Thyroid gland (tissue), 4 donors: Measurements from ENCODE around the gene TCF12.

Experiments
- POLR2A ChIP-seq, 2 donors: fragments of 450-650 bp; IDR thresholded peaks; one replicate each; pipeline ENCODE4 v1.6.1; 2017; ENCODE audit warnings: antibody characterized with exemption in 2 of 2, mild to moderate bottlenecking in 2 of 2, moderate library complexity in 1 of 2
- TF ChIP-seq, protein P1 (sequence below), 6 experiments: fragments of 200-600 bp in 3 of 6; fragments of 450-650 bp in 3 of 6; sonication (generic) in 3 of 6; IDR thresholded peaks; one replicate each; pipeline ENCODE4 v1.5.1; 2016 to 2019; ENCODE audit warnings: antibody characterized with exemption in 6 of 6, mild to moderate bottlenecking in 2 of 6, inconsistent platforms in 1 of 6, moderate library complexity in 1 of 6

- TF ChIP-seq, protein P1, sequence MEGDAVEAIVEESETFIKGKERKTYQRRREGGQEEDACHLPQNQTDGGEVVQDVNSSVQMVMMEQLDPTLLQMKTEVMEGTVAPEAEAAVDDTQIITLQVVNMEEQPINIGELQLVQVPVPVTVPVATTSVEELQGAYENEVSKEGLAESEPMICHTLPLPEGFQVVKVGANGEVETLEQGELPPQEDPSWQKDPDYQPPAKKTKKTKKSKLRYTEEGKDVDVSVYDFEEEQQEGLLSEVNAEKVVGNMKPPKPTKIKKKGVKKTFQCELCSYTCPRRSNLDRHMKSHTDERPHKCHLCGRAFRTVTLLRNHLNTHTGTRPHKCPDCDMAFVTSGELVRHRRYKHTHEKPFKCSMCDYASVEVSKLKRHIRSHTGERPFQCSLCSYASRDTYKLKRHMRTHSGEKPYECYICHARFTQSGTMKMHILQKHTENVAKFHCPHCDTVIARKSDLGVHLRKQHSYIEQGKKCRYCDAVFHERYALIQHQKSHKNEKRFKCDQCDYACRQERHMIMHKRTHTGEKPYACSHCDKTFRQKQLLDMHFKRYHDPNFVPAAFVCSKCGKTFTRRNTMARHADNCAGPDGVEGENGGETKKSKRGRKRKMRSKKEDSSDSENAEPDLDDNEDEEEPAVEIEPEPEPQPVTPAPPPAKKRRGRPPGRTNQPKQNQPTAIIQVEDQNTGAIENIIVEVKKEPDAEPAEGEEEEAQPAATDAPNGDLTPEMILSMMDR (IDR thresholded peaks at IDR 0.05), result no peak
- TF ChIP-seq POLR2A (IDR thresholded peaks at IDR 0.05), result no peak
These were observed 366.9 kb downstream of the TCF12 start for GRCh38 chr15:57285386-57285785.
